Activated naive CD8-positive, alpha-beta T cell treated with anti-CD3 and anti-CD28 coated beads for 36 hours (primary cell): ENCODE data around the gene GPR68. TPM values are rescaled to one million over a fixed set of nuclear protein-coding genes. Genes with fewer than 3 reads are reported as not detected.
A peak's percentile ranks its signal among the peaks of the same experiment; 100 is the strongest.
"Not testable (repeated sequence)": the region's sequence is repeated elsewhere in the genome, so short reads cannot be mapped to it uniquely, and the experiment has no call there.

Experiments used
- DNase-seq: peaks from one replicate; pipeline ENCODE4 v3.0.0; 2021
- H3K27ac Mint-ChIP-seq: one replicate; pipeline ENCODE4 v1.8.0; 2022; ENCODE audit warnings: mild to moderate bottlenecking, moderate library complexity, mixed read lengths
- H3K27me3 Mint-ChIP-seq: one replicate; pipeline ENCODE4 v1.8.0; 2022; ENCODE audit warnings: mild to moderate bottlenecking, mixed read lengths
- H3K36me3 Mint-ChIP-seq: one replicate; pipeline ENCODE4 v1.8.0; 2021; ENCODE audit warnings: mild to moderate bottlenecking, mixed read lengths
- H3K4me1 Mint-ChIP-seq: one replicate; pipeline ENCODE4 v1.8.0; 2021; ENCODE audit warnings: mixed read lengths
- H3K4me3 Mint-ChIP-seq: one replicate; pipeline ENCODE4 v1.8.0; 2022; ENCODE audit warnings: mild to moderate bottlenecking, moderate library complexity, mixed read lengths
- H3K9me3 Mint-ChIP-seq: one replicate; pipeline ENCODE4 v1.8.0; 2022; ENCODE audit warnings: mixed read lengths
- total RNA-seq, 2 experiments: library from RNA; stranded (reverse); gene quantifications; one replicate each; pipeline ENCODE4 v1.2.3, GENCODE V29; 2021

GPR68 gene
- total RNA-seq, 2 experiments from 2014 or later, result 14.0 to 14.4 TPM

DNA sequence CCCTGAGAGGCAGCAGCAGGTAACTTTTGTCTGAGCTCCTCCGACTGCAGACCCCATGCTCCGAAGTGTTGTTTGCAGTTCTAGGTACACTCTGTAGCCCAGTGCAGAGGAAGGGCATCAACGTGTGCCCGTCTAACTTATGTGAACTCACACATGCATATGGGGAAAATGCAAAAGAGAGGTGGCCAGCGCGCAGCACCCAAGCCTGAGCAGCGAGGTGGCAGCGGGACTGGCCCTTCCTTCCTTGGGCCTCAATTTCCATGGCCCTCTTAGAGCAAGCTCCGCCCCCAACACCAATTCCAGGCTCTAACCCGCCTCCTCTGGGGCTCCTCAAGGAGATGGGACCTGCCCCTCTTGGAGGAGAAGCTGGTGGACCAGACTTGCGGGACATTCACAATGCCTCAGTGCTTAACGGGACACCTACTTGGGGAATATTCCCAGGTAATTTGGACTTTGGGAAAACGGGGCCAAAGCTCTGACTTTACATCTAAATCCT is 27.7 kb downstream of the GPR68 start:
- no peak overlapping the region for H3K27ac Mint-ChIP-seq
- no peaks in the 10 kb centered on the region for H3K27me3 Mint-ChIP-seq
- no peak for DNase-seq
- H3K4me3 Mint-ChIP-seq, result no peak overlapping the region
- H3K36me3 Mint-ChIP-seq, result peaks cover 38% of the 10 kb centered on the region
- H3K9me3 Mint-ChIP-seq, result peaks cover under 1% of the 10 kb centered on the region
- H3K4me1 Mint-ChIP-seq, result peaks cover 7% of the 10 kb centered on the region

- Mint-ChIP-seq H3K27ac (no peak overlapping the region), H3K4me1 (peaks cover 3% of the 10 kb centered on the region), H3K4me3 (no peak overlapping the region), H3K27me3 (no peaks in the 10 kb centered on the region), H3K36me3 (peaks cover 35% of the 10 kb centered on the region), H3K9me3 (no peaks in the 10 kb centered on the region)
- no peak for DNase-seq
Observed at GRCh38 chr14:91215381-91215780, 29.1 kb downstream of the GPR68 start.

DNA sequence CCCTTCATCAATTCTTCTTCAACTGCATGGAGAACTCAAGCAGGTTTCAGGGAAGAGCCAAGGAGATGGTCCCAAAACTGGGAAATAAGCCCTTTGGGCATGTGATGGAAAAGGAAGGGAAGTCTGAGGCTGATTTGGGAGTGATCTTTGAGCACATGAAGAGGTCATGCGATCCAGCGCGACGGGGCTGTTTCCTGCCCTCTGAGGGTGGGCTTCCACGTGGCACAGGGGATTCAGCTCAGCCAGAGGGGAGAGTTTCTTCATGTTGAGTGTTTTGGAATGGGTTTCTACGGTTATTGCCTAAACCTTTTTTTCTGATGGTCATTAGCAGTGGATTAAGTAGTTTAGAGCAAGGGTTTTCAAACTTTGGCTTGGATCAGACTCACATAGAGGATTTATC is 30.2 kb downstream of the GPR68 start:
- Mint-ChIP-seq H3K9me3 (no peaks in the 10 kb centered on the region), H3K4me3 (no peak overlapping the region), H3K27me3 (no peaks in the 10 kb centered on the region), H3K36me3 (peaks cover 34% of the 10 kb centered on the region), H3K4me1 (no peaks in the 10 kb centered on the region), H3K27ac (no peak overlapping the region)
- DNase-seq, result no peak

DNA sequence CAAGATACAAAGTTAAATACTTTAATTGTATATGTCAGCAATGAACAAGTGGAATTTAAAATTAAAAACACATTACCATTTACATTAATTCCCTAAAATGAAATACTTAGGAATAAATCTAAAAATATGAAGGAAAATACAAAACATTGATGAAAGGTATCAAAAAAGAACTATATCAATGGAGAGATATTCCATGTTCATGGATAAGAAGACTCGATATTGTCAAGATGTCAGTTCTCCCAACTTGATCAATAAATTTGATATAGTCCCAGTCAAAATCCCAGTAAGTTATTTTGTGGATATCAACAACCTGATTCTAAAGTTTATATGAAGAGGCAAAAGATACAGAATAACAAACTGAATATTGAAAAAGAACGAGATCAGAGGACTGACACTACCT is 33.5 kb downstream of the GPR68 start:
- no peaks in the 10 kb centered on the region for H3K27me3 Mint-ChIP-seq
- H3K27ac Mint-ChIP-seq, result no peak overlapping the region
- H3K4me3 Mint-ChIP-seq, result no peak overlapping the region
- peaks cover 53% of the 10 kb centered on the region for H3K36me3 Mint-ChIP-seq
- no peaks in the 10 kb centered on the region for H3K9me3 Mint-ChIP-seq
- peaks cover under 1% of the 10 kb centered on the region for H3K4me1 Mint-ChIP-seq
- DNase-seq, result no peak

GRCh38 chr14:91207008-91207407 is 37.5 kb downstream of the GPR68 start:
- Mint-ChIP-seq H3K9me3 (no peaks in the 10 kb centered on the region), H3K4me3 (no peak overlapping the region), H3K36me3 (peaks cover 69% of the 10 kb centered on the region), H3K4me1 (peaks cover 20% of the 10 kb centered on the region), H3K27ac (no peak overlapping the region), H3K27me3 (no peaks in the 10 kb centered on the region)
- no peak for DNase-seq

DNA sequence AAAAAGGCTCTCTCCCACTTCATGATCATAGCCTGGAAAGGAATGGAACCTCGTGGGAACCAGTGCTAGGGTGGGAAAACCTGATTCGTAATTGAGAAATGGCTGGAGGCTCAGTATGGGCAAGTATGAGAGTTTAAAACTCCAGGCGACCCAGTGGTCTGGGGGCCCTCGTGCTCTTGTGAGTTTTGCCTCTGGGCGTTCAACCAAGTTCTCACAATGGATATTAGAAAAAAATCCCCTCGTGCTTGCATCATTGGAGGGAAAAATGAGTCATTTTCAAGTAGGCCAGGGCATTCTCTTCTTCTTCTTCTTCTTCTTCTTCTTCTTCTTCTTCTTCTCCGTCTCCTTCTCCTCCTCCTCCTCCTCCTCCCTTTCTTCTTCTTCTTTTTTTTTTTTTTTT is 39.0 kb downstream of the GPR68 start:
- Mint-ChIP-seq H3K36me3 (peaks cover 72% of the 10 kb centered on the region), H3K4me3 (no peak overlapping the region), H3K9me3 (peaks cover 6% of the 10 kb centered on the region), H3K27me3 (no peaks in the 10 kb centered on the region), H3K27ac (peak overlapping the region; percentile 78), H3K4me1 (peaks cover 20% of the 10 kb centered on the region)
- DNase-seq, result peak; percentile 16

GRCh38 chr14:91204657-91205056 is 39.8 kb downstream of the GPR68 start:
- Mint-ChIP-seq H3K27me3 (no peaks in the 10 kb centered on the region), H3K27ac (peak overlapping the region; percentile 78), H3K36me3 (peaks cover 73% of the 10 kb centered on the region), H3K4me3 (no peak overlapping the region), H3K9me3 (peaks cover 7% of the 10 kb centered on the region), H3K4me1 (peaks cover 20% of the 10 kb centered on the region)
- DNase-seq, result no peak

- Mint-ChIP-seq H3K27ac (peak overlapping the region; percentile 52), H3K36me3 (peaks cover 75% of the 10 kb centered on the region), H3K4me1 (peaks cover 25% of the 10 kb centered on the region), H3K27me3 (no peaks in the 10 kb centered on the region), H3K9me3 (peaks cover 7% of the 10 kb centered on the region), H3K4me3 (no peak overlapping the region)
- peak; percentile 30 for DNase-seq
Observed at GRCh38 chr14:91202234-91202974, 42.1 kb downstream of the GPR68 start.

GRCh38 chr14:91200802-91201201 is 43.7 kb downstream of the GPR68 start:
- not testable (repeated sequence) for H3K9me3 Mint-ChIP-seq, H3K4me3 Mint-ChIP-seq, DNase-seq, H3K27me3 Mint-ChIP-seq, H3K27ac Mint-ChIP-seq
- H3K36me3 Mint-ChIP-seq, result peaks cover 68% of the 10 kb centered on the region
- H3K4me1 Mint-ChIP-seq, result peaks cover 26% of the 10 kb centered on the region

GRCh38 chr14:91197631-91198030 is 46.9 kb downstream of the GPR68 start:
- Mint-ChIP-seq H3K4me1 (peaks cover 27% of the 10 kb centered on the region), H3K4me3 (no peak overlapping the region), H3K27me3 (no peaks in the 10 kb centered on the region), H3K9me3 (peaks cover 7% of the 10 kb centered on the region), H3K36me3 (peaks cover 52% of the 10 kb centered on the region), H3K27ac (no peak overlapping the region)
- no peak for DNase-seq

- peaks cover 53% of the 10 kb centered on the region for H3K36me3 Mint-ChIP-seq
- no peak for DNase-seq
- H3K27ac Mint-ChIP-seq, result no peak overlapping the region
- H3K4me3 Mint-ChIP-seq, result no peak overlapping the region
- H3K9me3 Mint-ChIP-seq, result peaks cover 5% of the 10 kb centered on the region
- H3K4me1 Mint-ChIP-seq, result peaks cover 22% of the 10 kb centered on the region
- H3K27me3 Mint-ChIP-seq, result no peaks in the 10 kb centered on the region
Observed at GRCh38 chr14:91195881-91196280, 48.6 kb downstream of the GPR68 start.

GRCh38 chr14:91193069-91193468 is 51.4 kb downstream of the GPR68 start:
- no peak for DNase-seq
- peaks cover 22% of the 10 kb centered on the region for H3K4me1 Mint-ChIP-seq
- H3K27ac Mint-ChIP-seq, result no peak overlapping the region
- no peaks in the 10 kb centered on the region for H3K9me3 Mint-ChIP-seq
- H3K36me3 Mint-ChIP-seq, result peaks cover 42% of the 10 kb centered on the region
- no peaks in the 10 kb centered on the region for H3K27me3 Mint-ChIP-seq
- no peak overlapping the region for H3K4me3 Mint-ChIP-seq

- Mint-ChIP-seq H3K9me3 (no peaks in the 10 kb centered on the region), H3K27ac (no peak overlapping the region), H3K4me1 (peaks cover 16% of the 10 kb centered on the region), H3K27me3 (no peaks in the 10 kb centered on the region), H3K36me3 (peaks cover 40% of the 10 kb centered on the region), H3K4me3 (no peak overlapping the region)
- DNase-seq, result no peak
Observed at GRCh38 chr14:91190853-91191252, 53.7 kb downstream of the GPR68 start.

- Mint-ChIP-seq H3K27ac (no peak overlapping the region), H3K27me3 (no peaks in the 10 kb centered on the region), H3K4me3 (no peak overlapping the region), H3K4me1 (no peaks in the 10 kb centered on the region), H3K9me3 (no peaks in the 10 kb centered on the region), H3K36me3 (peaks cover 38% of the 10 kb centered on the region)
- DNase-seq, result no peak
Observed at GRCh38 chr14:91187271-91187670, 57.2 kb downstream of the GPR68 start.

DNA sequence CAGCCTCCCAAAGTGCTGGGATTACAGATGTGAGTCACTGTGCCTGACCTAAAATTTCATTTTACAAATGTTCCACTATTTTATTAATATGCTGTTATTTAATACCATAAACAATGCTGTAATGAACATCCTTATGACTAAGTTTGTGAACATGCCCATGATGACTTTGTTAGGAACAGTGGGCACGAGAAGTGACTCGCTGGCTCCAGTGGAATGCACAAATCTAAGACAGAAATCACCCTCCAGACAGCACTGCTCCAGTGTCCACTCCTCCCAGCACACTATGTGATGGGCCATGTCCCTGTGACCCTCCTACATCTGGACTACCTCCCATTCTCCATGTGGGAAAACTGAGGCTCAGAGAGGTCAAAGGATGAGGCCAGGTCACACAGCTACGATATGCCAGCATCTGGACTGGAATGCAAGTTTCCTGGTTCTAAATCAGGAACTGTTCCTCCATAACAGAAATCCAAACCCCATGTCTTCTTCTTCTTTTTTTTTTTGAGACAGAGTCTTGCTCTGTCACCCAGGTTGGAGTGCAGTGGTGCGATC is 57.9 kb downstream of the GPR68 start:
- no peak overlapping the region for H3K27ac Mint-ChIP-seq
- peaks cover 36% of the 10 kb centered on the region for H3K36me3 Mint-ChIP-seq
- no peak overlapping the region for H3K4me3 Mint-ChIP-seq
- H3K27me3 Mint-ChIP-seq, result no peaks in the 10 kb centered on the region
- no peaks in the 10 kb centered on the region for H3K9me3 Mint-ChIP-seq
- H3K4me1 Mint-ChIP-seq, result no peaks in the 10 kb centered on the region
- no peak for DNase-seq

DNA sequence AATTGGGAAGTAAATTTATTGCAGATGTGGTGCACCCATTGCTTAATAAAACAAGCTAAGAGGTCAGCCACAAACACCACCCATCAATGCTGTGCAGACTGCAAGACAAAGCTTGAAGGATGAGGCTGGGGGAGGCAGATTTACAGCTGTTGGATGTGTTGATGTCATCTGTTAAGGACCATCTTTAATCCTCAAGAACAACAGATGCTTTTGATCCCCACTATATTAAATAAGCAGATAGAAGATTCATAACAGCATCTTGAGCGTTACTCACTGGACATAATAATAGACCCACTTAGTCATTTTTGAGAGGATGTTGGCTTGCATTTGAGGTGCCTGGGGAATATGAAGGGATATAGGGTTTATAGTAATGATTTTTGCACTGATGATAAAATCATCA is 58.8 kb downstream of the GPR68 start:
- no peak for DNase-seq
- H3K27me3 Mint-ChIP-seq, result no peaks in the 10 kb centered on the region
- H3K27ac Mint-ChIP-seq, result no peak overlapping the region
- H3K9me3 Mint-ChIP-seq, result no peaks in the 10 kb centered on the region
- H3K4me3 Mint-ChIP-seq, result no peak overlapping the region
- peaks cover 33% of the 10 kb centered on the region for H3K36me3 Mint-ChIP-seq
- H3K4me1 Mint-ChIP-seq, result no peaks in the 10 kb centered on the region
